ENCODE measurements around the gene SYNGAP1. TPM values are rescaled to one million over a fixed set of nuclear protein-coding genes. Genes with fewer than 3 reads are reported as not detected.

Gene SYNGAP1
- total RNA-seq, 1 donor from 2014 or later, result 23.0 TPM

- TF ChIP-seq CTCF (IDR thresholded peaks at IDR 0.05), result no peak
Observed at GRCh38 chr6:33488339-33488738, 68.5 kb downstream of the SYNGAP1 start.

GRCh38 chr6:33490198-33490597, 70.3 kb downstream of the SYNGAP1 start:
- DNase-seq, result no peak
- H3K9me3 ChIP-seq, result no peaks in the 10 kb centered on the region
- H3K4me1 ChIP-seq, result no peaks in the 10 kb centered on the region
- ATAC-seq, result no peak
- intact Hi-C loops (cut with DNase I), result no loop called here
- no peak for TF ChIP-seq CTCF (IDR thresholded peaks at IDR 0.05)
- H3K36me3 ChIP-seq, result no peaks in the 10 kb centered on the region
- no peak overlapping the region for H3K4me3 ChIP-seq
- peaks cover 5% of the 10 kb centered on the region for H3K27me3 ChIP-seq
- H3K27ac ChIP-seq, result no peak overlapping the region

More at GRCh38 chr6:33488339-33488738, 68.5 kb downstream of the SYNGAP1 start:
- Histone ChIP-seq H3K4me3 (no peak overlapping the region), H3K27ac (no peak overlapping the region), H3K4me1 (no peaks in the 10 kb centered on the region), H3K27me3 (peaks cover 5% of the 10 kb centered on the region), H3K36me3 (no peaks in the 10 kb centered on the region), H3K9me3 (no peaks in the 10 kb centered on the region)
- DNase-seq, result no peak
- intact Hi-C loops (cut with DNase I), result no loop called here
- ATAC-seq, result no peak

GRCh38 chr6:33490621-33491020, 70.8 kb downstream of the SYNGAP1 start:
- H3K9me3 ChIP-seq, result no peaks in the 10 kb centered on the region
- H3K4me3 ChIP-seq, result no peak overlapping the region
- no peak for TF ChIP-seq CTCF (IDR thresholded peaks at IDR 0.05)
- peaks cover 5% of the 10 kb centered on the region for H3K27me3 ChIP-seq
- intact Hi-C loops (cut with DNase I), result no loop called here
- no peaks in the 10 kb centered on the region for H3K4me1 ChIP-seq
- DNase-seq (no peak), ATAC-seq (no peak)
- no peaks in the 10 kb centered on the region for H3K36me3 ChIP-seq
- no peak overlapping the region for H3K27ac ChIP-seq

GRCh38 chr6:33492093-33492492, 72.2 kb downstream of the SYNGAP1 start:
- Histone ChIP-seq H3K36me3 (no peaks in the 10 kb centered on the region), H3K27ac (no peak overlapping the region), H3K9me3 (no peaks in the 10 kb centered on the region), H3K4me3 (no peak overlapping the region), H3K4me1 (no peaks in the 10 kb centered on the region), H3K27me3 (peaks cover 5% of the 10 kb centered on the region)
- ATAC-seq, result no peak
- no peak for TF ChIP-seq CTCF (IDR thresholded peaks at IDR 0.05)
- DNase-seq, result no peak
- intact Hi-C loops (cut with DNase I), result no loop called here

GRCh38 chr6:33497157-33497556, 77.3 kb downstream of the SYNGAP1 start:
- ATAC-seq, result no peak
- Histone ChIP-seq H3K9me3 (no peaks in the 10 kb centered on the region), H3K27me3 (no peaks in the 10 kb centered on the region), H3K4me3 (no peak overlapping the region), H3K36me3 (no peaks in the 10 kb centered on the region), H3K4me1 (no peaks in the 10 kb centered on the region), H3K27ac (no peak overlapping the region)
- intact Hi-C loops (cut with DNase I), result no loop called here
- DNase-seq, result no peak
- TF ChIP-seq CTCF (IDR thresholded peaks at IDR 0.05), result no peak

- no peaks in the 10 kb centered on the region for H3K27me3 ChIP-seq
Observed at GRCh38 chr6:33502486-33502885, 82.6 kb downstream of the SYNGAP1 start.

More at GRCh38 chr6:33502486-33502885, 82.6 kb downstream of the SYNGAP1 start:
- Histone ChIP-seq H3K27ac (no peak overlapping the region), H3K9me3 (no peaks in the 10 kb centered on the region), H3K4me3 (no peak overlapping the region), H3K36me3 (no peaks in the 10 kb centered on the region), H3K4me1 (no peaks in the 10 kb centered on the region)
- DNase-seq (no peak), ATAC-seq (no peak)
- no peak for TF ChIP-seq CTCF (IDR thresholded peaks at IDR 0.05)
- intact Hi-C loops (cut with DNase I), result no loop called here
